Measurements from ENCODE around the gene RYR2. TPM values are rescaled to one million over a fixed set of nuclear protein-coding genes. Genes with fewer than 3 reads are reported as not detected.

Gene RYR2
- total and polyA plus RNA-seq, 2 of the 8 experiments (the other 6 are each of a cell fraction or from before 2014, with no cell fraction given): 1.3 to 4.4 TPM

- H3K56ac ChIP-seq (replicated peaks; ENCODE audit: insufficient read length, low read depth, low read length): no peak overlapping the region
- no peak overlapping the region for H4K8ac ChIP-seq (ENCODE audit: extremely low read depth, insufficient read depth, low read length)
- H2BK12ac ChIP-seq (ENCODE audit: low read depth, low read length): no peak overlapping the region
- no peaks in the 10 kb centered on the region for H3K79me2 ChIP-seq (ENCODE audit: control insufficient read depth in 1 of 2, insufficient read depth in 2 of 2, low read length in 2 of 2)
- no peaks in the 10 kb centered on the region for H4K20me1 ChIP-seq (replicated peaks in 1 of 2; ENCODE audit: control insufficient read depth in 1 of 2, insufficient read depth in 2 of 2, low read length in 2 of 2)
- no peaks in the 10 kb centered on the region for H3K27me3 ChIP-seq (replicated peaks in 1 of 4; ENCODE audit: control insufficient read depth in 3 of 4, extremely low read depth in 1 of 4, insufficient read depth in 3 of 4, low read length in 3 of 4)
- ChIA-PET CTCF (ENCODE audit: partially characterized antibody) (no interaction called here), POLR2A (ENCODE audit: partially characterized antibody) (no interaction called here)
- no peak overlapping the region for H2AK5ac ChIP-seq (ENCODE audit: low read depth, low read length)
- H3K4me2 ChIP-seq (ENCODE audit: insufficient read depth in 1 of 2, low read depth in 2 of 2, low read length in 2 of 2): no peak overlapping the region
- no peak overlapping the region for H3K18ac ChIP-seq (ENCODE audit: extremely low read depth, low read length)
- no peak overlapping the region for H2BK20ac ChIP-seq (ENCODE audit: low read length)
- no peak for TF ChIP-seq SP2 (IDR thresholded peaks at IDR 0.05; ENCODE audit: low read length)
- no peak for TF ChIP-seq SIN3A (conservative IDR thresholded peaks at IDR 0.05 in 1 of 2, IDR thresholded peaks at IDR 0.05 in 1 of 2; ENCODE audit: low read depth in 1 of 2, low read length in 2 of 2)
- no peak for TF ChIP-seq POLR2A (IDR thresholded peaks at IDR 0.05; ENCODE audit: control extremely low read depth in 1 of 2, low read depth in 2 of 2, low read length in 2 of 2)
- TF ChIP-seq KDM4A (IDR thresholded peaks at IDR 0.05; ENCODE audit: low read depth, low read length, severe bottlenecking): no peak
- no peak for TF ChIP-seq GABPA (IDR thresholded peaks at IDR 0.05; ENCODE audit: borderline replicate concordance, insufficient read depth, low read length)
- no peak for TF ChIP-seq RNF2 (IDR thresholded peaks at IDR 0.05; ENCODE audit: borderline replicate concordance, low read depth, low read length, missing control alignments, poor library complexity, severe bottlenecking)
- no peak for TF ChIP-seq KDM1A (IDR thresholded peaks at IDR 0.05; ENCODE audit: borderline replicate concordance, low read length)
- TF ChIP-seq ATF2 (IDR thresholded peaks at IDR 0.05; ENCODE audit: low read length): no peak
- H3K14ac ChIP-seq (ENCODE audit: insufficient read length): no peak overlapping the region
- no peak overlapping the region for H3K27ac ChIP-seq (ENCODE audit: low read depth, low read length)
- no peak overlapping the region for H3K4me3 ChIP-seq (ENCODE audit: extremely low read depth in 1 of 4, insufficient read depth in 2 of 4, low read depth in 3 of 4, low read length in 4 of 4)
- no peak overlapping the region for H4K91ac ChIP-seq (replicated peaks; ENCODE audit: insufficient read length, low read length)
- no peak overlapping the region for H2AFZ ChIP-seq (ENCODE audit: low read length)
- H3K23ac ChIP-seq (ENCODE audit: insufficient read length): no peak overlapping the region
- no peaks in the 10 kb centered on the region for H3K4me1 ChIP-seq (replicated peaks in 1 of 4; ENCODE audit: control insufficient read depth in 3 of 4, insufficient read depth in 4 of 4, low read length in 3 of 4)
- FAIRE-seq: no peak
- H2BK120ac ChIP-seq (replicated peaks; ENCODE audit: low read depth, low read length): no peak overlapping the region
- DNase-seq (ENCODE audit: low read depth in 1 of 2, low spot score in 2 of 2): no peak
- no peaks in the 10 kb centered on the region for H3K9me3 ChIP-seq (ENCODE audit: insufficient read depth in 2 of 2, low read depth in 1 of 2, low read length in 1 of 2)
- H2BK15ac ChIP-seq (ENCODE audit: low read length): no peak overlapping the region
- 76% methylated on average over 2 of the region's 2 CpGs; no CpG with 5 or more reads in 1 of the 2 experiments for WGBS, 2 experiments (ENCODE audit: extremely low coverage in 1 of 2, insufficient coverage in 1 of 2, insufficient read length in 1 of 2, insufficient replicate concordance in 2 of 2, low coverage in 1 of 2, low lambda C conversion rate in 2 of 2, missing lambda C conversion rate in 1 of 2)
- H2BK5ac ChIP-seq (ENCODE audit: low read depth, low read length): no peak overlapping the region
- no peaks in the 10 kb centered on the region for H3K79me1 ChIP-seq (ENCODE audit: low read depth, low read length)
- H3K4ac ChIP-seq (replicated peaks; ENCODE audit: insufficient read length, low read depth, low read length): no peak overlapping the region
- H4K5ac ChIP-seq (ENCODE audit: insufficient read length, low read depth, low read length): no peak overlapping the region
- H3K23me2 ChIP-seq (ENCODE audit: low read depth, low read length): no peaks in the 10 kb centered on the region
- H3K9ac ChIP-seq (replicated peaks in 1 of 4; ENCODE audit: extremely low read depth in 1 of 4, low read depth in 3 of 4, low read length in 3 of 4): no peak overlapping the region
- H3K36me3 ChIP-seq (ENCODE audit: control insufficient read depth in 2 of 4, insufficient read depth in 4 of 4, low read length in 3 of 4): no peaks in the 10 kb centered on the region
Measured at GRCh38 chr1:237769916-237770315, 727.9 kb downstream of the RYR2 start.
